ENCODE results near the gene SLC15A2.

The SLC15A2 gene

GRCh38 chr3:121963608-121964007, 69.4 kb downstream of the SLC15A2 start:
- Histone ChIP-seq H3K27ac (ENCODE audit: low read length) (no peak overlapping the region), H3K4me1 (ENCODE audit: insufficient read depth, low read length) (no peaks in the 10 kb centered on the region), H3K4me3 (ENCODE audit: low read length) (no peak overlapping the region), H3K36me3 (ENCODE audit: insufficient read depth, low read depth, low read length) (no peaks in the 10 kb centered on the region), H3K27me3 (ENCODE audit: insufficient read depth, low read length) (no peaks in the 10 kb centered on the region), H3K9me3 (ENCODE audit: insufficient read depth, low read depth, low read length) (no peaks in the 10 kb centered on the region), H3K9ac (ENCODE audit: low read depth, low read length) (no peak overlapping the region)

DNA sequence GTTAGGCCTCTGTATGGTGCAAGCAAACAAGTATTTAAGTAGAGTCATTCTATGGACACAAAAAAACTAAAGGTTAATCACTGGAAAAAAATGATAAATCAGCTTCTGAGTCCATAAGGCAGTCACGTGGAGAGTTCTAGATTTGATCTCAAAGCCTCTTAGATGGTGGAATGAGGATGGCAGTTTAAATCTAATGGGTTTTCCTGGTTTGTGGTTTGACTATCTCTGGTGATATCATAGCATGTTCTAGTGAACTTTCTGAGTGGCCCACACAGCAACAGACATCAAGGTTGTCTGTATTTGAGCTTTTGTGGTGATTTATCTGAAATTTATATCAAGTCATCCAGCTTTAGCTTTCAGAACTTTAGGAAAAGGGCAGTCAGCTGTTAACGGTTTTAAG, 75.4 kb downstream of the SLC15A2 start:
- Histone ChIP-seq H3K27ac (ENCODE audit: low read length) (no peak overlapping the region), H3K36me3 (ENCODE audit: insufficient read depth, low read depth, low read length) (no peaks in the 10 kb centered on the region), H3K27me3 (ENCODE audit: insufficient read depth, low read length) (no peaks in the 10 kb centered on the region), H3K9me3 (ENCODE audit: insufficient read depth, low read depth, low read length) (peaks cover 6% of the 10 kb centered on the region; the same call in 1 of the 2 replicates), H3K9ac (ENCODE audit: low read depth, low read length) (no peak overlapping the region), H3K4me3 (ENCODE audit: low read length) (no peak overlapping the region), H3K4me1 (ENCODE audit: insufficient read depth, low read length) (no peaks in the 10 kb centered on the region)

- H3K9ac ChIP-seq (ENCODE audit: low read depth, low read length), result no peak overlapping the region
- H3K36me3 ChIP-seq (ENCODE audit: insufficient read depth, low read depth, low read length), result no peaks in the 10 kb centered on the region
- no peaks in the 10 kb centered on the region for H3K27me3 ChIP-seq (ENCODE audit: insufficient read depth, low read length)
- H3K9me3 ChIP-seq (ENCODE audit: insufficient read depth, low read depth, low read length), result peaks cover 10% of the 10 kb centered on the region; the same call in 1 of the 2 replicates
- H3K4me3 ChIP-seq (ENCODE audit: low read length), result no peak overlapping the region
- no peak overlapping the region for H3K27ac ChIP-seq (ENCODE audit: low read length)
- no peaks in the 10 kb centered on the region for H3K4me1 ChIP-seq (ENCODE audit: insufficient read depth, low read length)
Measured at GRCh38 chr3:121970047-121970446, 75.8 kb downstream of the SLC15A2 start.

DNA sequence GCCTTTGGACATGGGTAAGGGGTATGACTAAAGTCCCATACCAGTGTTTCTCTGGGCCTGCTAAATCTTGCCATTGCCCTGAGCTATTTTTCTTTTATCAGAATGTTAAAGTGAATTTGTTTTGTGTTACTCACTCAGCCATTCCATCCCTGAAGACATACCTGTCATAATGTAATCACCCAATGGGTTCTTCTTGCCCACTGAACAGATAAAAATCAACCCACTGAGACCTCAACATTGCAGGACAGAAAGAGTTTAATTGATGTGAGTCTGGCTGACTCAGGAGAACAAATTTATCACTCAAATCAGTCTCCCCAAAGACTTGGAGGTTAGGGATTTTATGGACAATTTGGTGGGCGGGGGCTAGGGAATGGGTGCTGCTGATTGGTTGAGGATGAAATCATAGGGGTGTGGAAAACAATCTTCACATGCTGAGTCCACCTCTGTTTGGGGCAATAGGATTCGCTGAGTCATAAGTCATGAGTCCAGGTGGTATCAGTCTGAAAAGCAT, 80.5 kb downstream of the SLC15A2 start:
- H3K9me3 ChIP-seq (ENCODE audit: insufficient read depth, low read depth, low read length), result peaks cover 12% of the 10 kb centered on the region; the same call in 1 of the 2 replicates
- no peaks in the 10 kb centered on the region for H3K4me1 ChIP-seq (ENCODE audit: insufficient read depth, low read length)
- H3K27ac ChIP-seq (ENCODE audit: low read length), result no peak overlapping the region
- H3K9ac ChIP-seq (ENCODE audit: low read depth, low read length), result no peak overlapping the region
- no peaks in the 10 kb centered on the region for H3K27me3 ChIP-seq (ENCODE audit: insufficient read depth, low read length)
- no peak overlapping the region; the same call in 1 of the 2 replicates for H3K4me3 ChIP-seq (ENCODE audit: low read length)
- H3K36me3 ChIP-seq (ENCODE audit: insufficient read depth, low read depth, low read length), result no peaks in the 10 kb centered on the region

- no peak overlapping the region for H3K4me3 ChIP-seq (ENCODE audit: low read length)
- H3K9me3 ChIP-seq (ENCODE audit: insufficient read depth, low read depth, low read length), result peaks cover 12% of the 10 kb centered on the region; the same call in 1 of the 2 replicates
- no peaks in the 10 kb centered on the region for H3K36me3 ChIP-seq (ENCODE audit: insufficient read depth, low read depth, low read length)
- H3K9ac ChIP-seq (ENCODE audit: low read depth, low read length), result no peak overlapping the region
- no peak overlapping the region for H3K27ac ChIP-seq (ENCODE audit: low read length)
- no peaks in the 10 kb centered on the region for H3K27me3 ChIP-seq (ENCODE audit: insufficient read depth, low read length)
- H3K4me1 ChIP-seq (ENCODE audit: insufficient read depth, low read length), result no peaks in the 10 kb centered on the region
Measured at GRCh38 chr3:121975702-121976302, 81.6 kb downstream of the SLC15A2 start.

GRCh38 chr3:121976727-121977126, 82.5 kb downstream of the SLC15A2 start:
- Histone ChIP-seq H3K9me3 (ENCODE audit: insufficient read depth, low read depth, low read length) (peaks cover 12% of the 10 kb centered on the region; the same call in 1 of the 2 replicates), H3K9ac (ENCODE audit: low read depth, low read length) (no peak overlapping the region), H3K36me3 (ENCODE audit: insufficient read depth, low read depth, low read length) (no peaks in the 10 kb centered on the region), H3K4me3 (ENCODE audit: low read length) (no peak overlapping the region), H3K27me3 (ENCODE audit: insufficient read depth, low read length) (no peaks in the 10 kb centered on the region), H3K4me1 (ENCODE audit: insufficient read depth, low read length) (no peaks in the 10 kb centered on the region), H3K27ac (ENCODE audit: low read length) (no peak overlapping the region)

- Histone ChIP-seq H3K9me3 (ENCODE audit: insufficient read depth, low read depth, low read length) (peaks cover 20% of the 10 kb centered on the region), H3K27ac (ENCODE audit: low read length) (no peak overlapping the region), H3K9ac (ENCODE audit: low read depth, low read length) (no peak overlapping the region), H3K4me1 (ENCODE audit: insufficient read depth, low read length) (no peaks in the 10 kb centered on the region), H3K36me3 (ENCODE audit: insufficient read depth, low read depth, low read length) (no peaks in the 10 kb centered on the region), H3K27me3 (ENCODE audit: insufficient read depth, low read length) (no peaks in the 10 kb centered on the region), H3K4me3 (ENCODE audit: low read length) (no peak overlapping the region)
Measured at GRCh38 chr3:121979246-121979645, 85.0 kb downstream of the SLC15A2 start.

GRCh38 chr3:121979734-121980449, 85.7 kb downstream of the SLC15A2 start:
- H3K27ac ChIP-seq (ENCODE audit: low read length), result no peak overlapping the region
- H3K4me1 ChIP-seq (ENCODE audit: insufficient read depth, low read length), result no peaks in the 10 kb centered on the region
- no peak overlapping the region for H3K9ac ChIP-seq (ENCODE audit: low read depth, low read length)
- no peaks in the 10 kb centered on the region for H3K27me3 ChIP-seq (ENCODE audit: insufficient read depth, low read length)
- H3K4me3 ChIP-seq (ENCODE audit: low read length), result no peak overlapping the region
- peaks cover 14% of the 10 kb centered on the region for H3K9me3 ChIP-seq (ENCODE audit: insufficient read depth, low read depth, low read length)
- H3K36me3 ChIP-seq (ENCODE audit: insufficient read depth, low read depth, low read length), result no peaks in the 10 kb centered on the region

DNA sequence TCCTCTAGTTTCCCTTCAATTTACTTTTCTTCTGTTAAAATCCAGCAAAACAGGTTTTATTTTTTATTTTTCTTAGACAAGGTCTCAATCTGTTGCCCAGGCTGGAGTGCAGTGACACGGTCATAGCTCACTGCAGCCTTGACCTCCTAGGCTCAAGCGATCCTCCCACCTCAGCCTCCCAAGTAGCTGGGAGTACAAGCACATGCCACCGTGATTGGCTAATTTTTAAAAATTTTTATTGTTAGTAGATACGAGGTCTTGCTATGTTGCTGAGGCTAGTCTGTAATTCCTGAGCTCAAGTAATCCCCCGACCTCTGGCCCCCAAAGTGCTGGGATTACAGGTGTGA, 86.2 kb downstream of the SLC15A2 start:
- Histone ChIP-seq H3K27ac (ENCODE audit: low read length) (no peak overlapping the region), H3K4me1 (ENCODE audit: insufficient read depth, low read length) (no peaks in the 10 kb centered on the region), H3K36me3 (ENCODE audit: insufficient read depth, low read depth, low read length) (no peaks in the 10 kb centered on the region), H3K9me3 (ENCODE audit: insufficient read depth, low read depth, low read length) (peaks cover 10% of the 10 kb centered on the region), H3K9ac (ENCODE audit: low read depth, low read length) (no peak overlapping the region), H3K4me3 (ENCODE audit: low read length) (no peak overlapping the region), H3K27me3 (ENCODE audit: insufficient read depth, low read length) (no peaks in the 10 kb centered on the region)

- H3K36me3 ChIP-seq (ENCODE audit: insufficient read depth, low read depth, low read length), result no peaks in the 10 kb centered on the region
- H3K9ac ChIP-seq (ENCODE audit: low read depth, low read length), result no peak overlapping the region
- no peaks in the 10 kb centered on the region for H3K4me1 ChIP-seq (ENCODE audit: insufficient read depth, low read length)
- H3K27ac ChIP-seq (ENCODE audit: low read length), result no peak overlapping the region
- peaks cover 10% of the 10 kb centered on the region for H3K9me3 ChIP-seq (ENCODE audit: insufficient read depth, low read depth, low read length)
- no peak overlapping the region for H3K4me3 ChIP-seq (ENCODE audit: low read length)
- no peaks in the 10 kb centered on the region for H3K27me3 ChIP-seq (ENCODE audit: insufficient read depth, low read length)
Measured at GRCh38 chr3:121981473-121981872, 87.3 kb downstream of the SLC15A2 start.

DNA sequence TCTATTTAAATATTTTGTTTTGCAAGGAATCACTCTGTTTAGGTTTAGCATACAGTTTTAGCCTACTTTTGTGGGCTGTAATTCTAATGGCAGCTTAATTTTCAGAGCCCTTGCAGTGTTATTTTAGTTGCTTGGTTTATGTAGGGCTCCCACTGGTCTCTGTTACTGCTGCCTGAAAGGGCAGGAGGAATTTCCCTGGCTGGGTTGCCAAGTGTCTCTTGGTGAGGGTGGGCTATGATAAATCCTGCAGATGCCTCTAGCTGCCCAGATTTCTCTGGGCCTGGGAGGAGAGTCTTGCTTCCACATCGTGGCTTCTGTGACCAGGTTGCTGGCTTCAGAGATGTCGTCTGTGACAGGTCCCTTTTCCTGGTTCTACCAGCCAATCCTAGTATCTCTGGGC, 91.6 kb downstream of the SLC15A2 start:
- Histone ChIP-seq H3K4me3 (ENCODE audit: low read length) (no peak overlapping the region), H3K9ac (ENCODE audit: low read depth, low read length) (no peak overlapping the region), H3K27me3 (ENCODE audit: insufficient read depth, low read length) (no peaks in the 10 kb centered on the region), H3K9me3 (ENCODE audit: insufficient read depth, low read depth, low read length) (peaks cover 10% of the 10 kb centered on the region), H3K27ac (ENCODE audit: low read length) (no peak overlapping the region), H3K36me3 (ENCODE audit: insufficient read depth, low read depth, low read length) (no peaks in the 10 kb centered on the region), H3K4me1 (ENCODE audit: insufficient read depth, low read length) (no peaks in the 10 kb centered on the region)

DNA sequence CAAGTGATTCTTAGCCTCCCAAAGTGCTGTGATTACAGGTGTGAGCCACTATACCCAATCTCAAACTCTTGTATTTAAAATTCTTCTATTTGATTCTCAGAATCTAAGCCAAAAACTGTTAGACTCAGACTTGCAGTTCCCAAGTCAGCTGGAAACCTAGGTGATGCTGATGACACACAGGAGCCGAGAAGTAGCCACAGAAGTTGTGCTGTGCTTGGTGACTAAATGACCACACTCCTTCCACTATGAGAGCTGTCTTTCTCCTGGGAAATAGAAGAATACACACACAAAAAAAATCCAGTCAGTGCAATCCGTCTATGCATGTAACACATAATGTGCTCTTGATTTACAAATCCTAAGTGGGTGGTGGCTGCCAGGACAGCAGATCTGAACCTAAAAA, 93.9 kb downstream of the SLC15A2 start:
- Histone ChIP-seq H3K4me1 (ENCODE audit: insufficient read depth, low read length) (no peaks in the 10 kb centered on the region), H3K9me3 (ENCODE audit: insufficient read depth, low read depth, low read length) (peaks cover 10% of the 10 kb centered on the region), H3K9ac (ENCODE audit: low read depth, low read length) (no peak overlapping the region), H3K36me3 (ENCODE audit: insufficient read depth, low read depth, low read length) (no peaks in the 10 kb centered on the region), H3K27me3 (ENCODE audit: insufficient read depth, low read length) (no peaks in the 10 kb centered on the region), H3K4me3 (ENCODE audit: low read length) (no peak overlapping the region), H3K27ac (ENCODE audit: low read length) (no peak overlapping the region)

Measured in iPS-20b (cell line).